MG63 (cell line): ENCODE measurements around the gene ARHGEF7. TPM values are rescaled to one million over a fixed set of nuclear protein-coding genes. Genes with fewer than 3 reads are reported as not detected.

Experiments
- DNase-seq: peaks from one replicate; pipeline ENCODE4 v3.0.0-alpha.2; 2020
- H3K27me3 ChIP-seq: fragments of 250-450 bp; sonication (Bioruptor Pico); 2 replicates; pipeline ENCODE4 v1.5.1; 2020; ENCODE audit warnings: mild to moderate bottlenecking, moderate library complexity
- H3K36me3 ChIP-seq: fragments of 250-450 bp; sonication (Bioruptor Pico); 2 replicates; pipeline ENCODE4 v1.5.1; 2020; ENCODE audit warnings: mild to moderate bottlenecking, moderate library complexity
- H3K4me3 ChIP-seq: fragments of 250-450 bp; sonication (Bioruptor Pico); 2 replicates; pipeline ENCODE4 v1.5.1; 2020; ENCODE audit warnings: mild to moderate bottlenecking, moderate library complexity
- H3K9me3 ChIP-seq: fragments of 250-450 bp; sonication (Bioruptor Pico); 2 replicates; pipeline ENCODE4 v1.5.1; 2020; ENCODE audit warnings: mild to moderate bottlenecking, moderate library complexity
- total RNA-seq: library from RNA; depleted of rRNA; stranded (reverse); fragments of >200 nt; shearing (Covaris generic); gene quantifications from 2 replicates; pipeline ENCODE4 v1.2.3, GENCODE V29; 2014; ENCODE audit warnings: low replicate concordance

The ARHGEF7 gene
- total RNA-seq, 1 experiment from 2014 or later = 9.7 TPM

DNA sequence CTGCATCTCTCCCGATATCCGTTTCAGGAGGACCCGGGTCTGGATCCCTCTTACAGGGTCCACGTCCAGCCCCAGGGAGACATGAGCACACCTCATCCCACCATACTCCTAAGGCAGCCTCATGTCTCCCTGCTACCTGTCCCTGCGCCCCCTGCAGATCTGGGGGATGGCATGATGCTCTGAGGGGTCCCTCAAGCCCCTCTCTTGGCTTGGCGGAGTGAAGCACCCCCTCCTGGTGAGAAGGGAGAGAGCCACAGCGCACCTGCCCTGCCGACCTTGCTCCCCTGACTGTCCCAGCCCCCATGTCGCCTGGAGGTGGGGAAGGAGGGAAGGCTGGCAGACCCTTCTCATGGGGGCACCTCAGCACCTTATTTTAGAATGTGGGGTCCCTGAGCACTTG is 21.5 kb upstream of the ARHGEF7 start:
- no peak for DNase-seq
- no peak overlapping the region for H3K4me3 ChIP-seq
- H3K36me3 ChIP-seq = no peaks in the 10 kb centered on the region
- no peaks in the 10 kb centered on the region for H3K9me3 ChIP-seq
- peaks cover 32% of the 10 kb centered on the region for H3K27me3 ChIP-seq

GRCh38 chr13:111095031-111095840 is 19.9 kb upstream of the ARHGEF7 start:
- H3K27me3 ChIP-seq = peaks cover 32% of the 10 kb centered on the region
- no peak overlapping the region for H3K4me3 ChIP-seq
- no peak for DNase-seq
- no peaks in the 10 kb centered on the region for H3K9me3 ChIP-seq
- no peaks in the 10 kb centered on the region for H3K36me3 ChIP-seq

DNA sequence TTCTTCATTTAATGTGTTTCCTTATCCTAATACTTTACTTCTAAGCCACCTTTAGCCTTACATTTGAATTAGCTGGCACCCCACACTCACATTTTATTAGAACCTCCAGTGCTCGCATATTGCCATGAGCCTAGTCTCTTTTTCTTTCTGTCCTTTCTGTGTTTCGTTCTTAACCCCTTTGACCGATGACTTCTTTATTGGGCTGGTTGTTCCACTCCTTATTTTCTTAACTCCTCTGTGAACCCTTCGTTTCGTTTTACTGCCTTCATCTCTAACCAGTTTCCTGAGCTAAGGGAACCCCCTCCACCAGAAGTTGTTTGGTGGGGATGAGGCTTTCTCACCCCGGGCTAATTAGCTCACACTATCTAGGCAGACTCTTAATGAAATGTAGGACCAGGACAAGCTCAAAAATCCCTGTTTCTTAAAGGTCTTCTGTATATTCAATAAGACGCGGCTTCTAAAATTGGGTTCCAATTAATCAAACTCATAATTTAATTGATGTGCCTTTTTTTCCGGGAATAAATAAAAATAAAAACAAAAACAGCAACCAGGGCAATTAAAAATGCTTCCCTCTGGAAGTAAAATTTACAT is 19.1 kb upstream of the ARHGEF7 start:
- Histone ChIP-seq H3K36me3 (no peaks in the 10 kb centered on the region), H3K4me3 (no peak overlapping the region), H3K9me3 (no peaks in the 10 kb centered on the region), H3K27me3 (peaks cover 32% of the 10 kb centered on the region)
- DNase-seq = no peak

- peak; percentile 11 for DNase-seq
- Histone ChIP-seq H3K9me3 (peaks cover 8% of the 10 kb centered on the region; the same call in 1 of the 2 replicates), H3K4me3 (no peak overlapping the region), H3K36me3 (no peaks in the 10 kb centered on the region), H3K27me3 (peaks cover 29% of the 10 kb centered on the region)
These were observed 15.8 kb upstream of the ARHGEF7 start for GRCh38 chr13:111099290-111099689.

- no peak for DNase-seq
- no peak overlapping the region for H3K4me3 ChIP-seq
- H3K36me3 ChIP-seq = no peaks in the 10 kb centered on the region
- no peaks in the 10 kb centered on the region for H3K9me3 ChIP-seq
- H3K27me3 ChIP-seq = peaks cover 26% of the 10 kb centered on the region
These were observed 5.1 kb upstream of the ARHGEF7 start for GRCh38 chr13:111110054-111110453.

- Histone ChIP-seq H3K9me3 (no peaks in the 10 kb centered on the region), H3K36me3 (no peaks in the 10 kb centered on the region), H3K27me3 (peaks cover 31% of the 10 kb centered on the region), H3K4me3 (no peak overlapping the region)
- DNase-seq = no peak
These were observed 3.7 kb upstream of the ARHGEF7 start for GRCh38 chr13:111111376-111111937.

DNA sequence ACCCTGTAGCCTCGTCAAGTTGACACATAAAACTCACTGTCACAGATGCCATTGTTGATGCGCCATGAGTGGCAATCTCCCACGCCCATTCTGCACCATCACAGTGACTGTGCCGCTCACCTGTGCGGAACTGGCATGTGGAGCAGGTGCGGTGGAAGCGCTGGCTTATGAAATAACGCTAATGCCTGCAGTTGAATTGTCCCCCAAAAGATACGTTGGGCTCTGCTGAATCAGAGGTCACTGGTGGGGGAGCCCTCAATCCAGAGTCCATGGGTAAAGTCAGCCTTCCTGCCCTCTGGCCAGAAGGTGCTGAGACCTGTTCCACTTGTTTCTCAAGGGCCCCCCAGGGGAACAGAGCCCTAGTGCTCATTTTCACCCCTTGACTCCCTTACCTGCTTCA is 2.9 kb upstream of the ARHGEF7 start:
- no peak for DNase-seq
- H3K4me3 ChIP-seq = no peak overlapping the region
- no peaks in the 10 kb centered on the region for H3K9me3 ChIP-seq
- peaks cover 38% of the 10 kb centered on the region for H3K27me3 ChIP-seq
- no peaks in the 10 kb centered on the region for H3K36me3 ChIP-seq

DNA sequence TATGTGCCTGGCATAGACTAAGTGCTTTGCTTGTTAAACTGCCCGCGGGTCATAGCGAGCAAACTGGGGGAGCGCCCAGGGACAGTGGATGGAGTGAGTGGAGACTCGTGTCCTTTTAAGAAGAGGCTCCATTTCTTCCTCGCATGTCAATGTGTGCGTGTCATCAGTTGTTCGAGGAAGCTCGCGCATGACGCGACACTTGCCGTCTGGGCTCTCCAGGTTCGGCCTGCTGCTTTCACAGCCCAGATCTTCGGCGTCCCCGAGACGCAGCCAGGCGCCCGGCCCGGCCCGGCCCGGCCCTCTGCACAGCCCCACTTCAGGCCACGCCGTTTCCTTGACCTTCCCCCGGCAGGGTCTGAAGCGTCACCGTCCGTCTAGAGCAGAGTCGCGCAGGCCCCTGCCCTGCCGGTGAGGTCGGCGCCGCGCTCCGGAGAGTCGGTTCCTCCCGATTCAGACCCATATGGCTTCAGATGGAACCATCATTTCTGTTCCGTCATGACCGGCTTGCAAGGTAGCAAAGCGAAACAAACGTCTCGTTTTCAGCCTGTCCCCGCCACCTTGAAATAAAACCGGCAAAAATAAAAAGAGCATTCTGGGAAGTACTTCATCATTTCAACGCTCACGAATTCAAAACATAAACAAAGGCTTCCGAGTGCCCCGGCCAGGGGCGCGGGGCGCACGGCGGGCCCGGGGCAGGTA is 599 bp upstream of the ARHGEF7 start:
- Histone ChIP-seq H3K9me3 (no peaks in the 10 kb centered on the region), H3K27me3 (peaks cover 33% of the 10 kb centered on the region), H3K4me3 (peak overlapping the region; percentile 27), H3K36me3 (no peaks in the 10 kb centered on the region)
- no peak for DNase-seq

- H3K27me3 ChIP-seq = peaks cover 33% of the 10 kb centered on the region
- no peaks in the 10 kb centered on the region for H3K36me3 ChIP-seq
- H3K4me3 ChIP-seq = peak overlapping the region; percentile 17; the same call in 1 of the 2 replicates
- no peaks in the 10 kb centered on the region for H3K9me3 ChIP-seq
- peak; percentile 48 for DNase-seq
These were observed 933 bp downstream of the ARHGEF7 start for GRCh38 chr13:111115965-111116521.

GRCh38 chr13:111116856-111117255 is 1.7 kb downstream of the ARHGEF7 start:
- H3K36me3 ChIP-seq = no peaks in the 10 kb centered on the region
- H3K27me3 ChIP-seq = peaks cover 33% of the 10 kb centered on the region
- H3K9me3 ChIP-seq = no peaks in the 10 kb centered on the region
- no peak for DNase-seq
- no peak overlapping the region for H3K4me3 ChIP-seq

DNA sequence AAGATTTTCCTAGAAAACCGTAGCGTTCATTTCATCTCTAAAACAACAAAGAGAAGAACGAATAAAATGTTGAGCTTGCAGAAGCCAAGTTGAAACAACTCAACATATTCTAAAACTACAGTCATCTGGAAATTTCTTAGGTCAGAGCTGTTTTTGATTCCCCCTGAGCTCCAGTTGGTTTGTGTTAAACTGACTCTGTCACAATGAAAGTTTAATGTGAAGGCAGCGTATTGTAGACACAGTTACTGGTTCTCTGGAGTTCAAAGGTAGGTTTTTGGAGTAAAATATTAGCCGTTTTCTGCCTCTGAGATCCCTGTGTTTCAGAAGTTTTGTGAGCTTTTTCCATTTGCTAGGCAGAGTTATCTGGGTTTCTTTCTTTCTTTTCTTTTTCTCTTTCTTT is 2.2 kb downstream of the ARHGEF7 start:
- peaks cover 33% of the 10 kb centered on the region for H3K27me3 ChIP-seq

DNA sequence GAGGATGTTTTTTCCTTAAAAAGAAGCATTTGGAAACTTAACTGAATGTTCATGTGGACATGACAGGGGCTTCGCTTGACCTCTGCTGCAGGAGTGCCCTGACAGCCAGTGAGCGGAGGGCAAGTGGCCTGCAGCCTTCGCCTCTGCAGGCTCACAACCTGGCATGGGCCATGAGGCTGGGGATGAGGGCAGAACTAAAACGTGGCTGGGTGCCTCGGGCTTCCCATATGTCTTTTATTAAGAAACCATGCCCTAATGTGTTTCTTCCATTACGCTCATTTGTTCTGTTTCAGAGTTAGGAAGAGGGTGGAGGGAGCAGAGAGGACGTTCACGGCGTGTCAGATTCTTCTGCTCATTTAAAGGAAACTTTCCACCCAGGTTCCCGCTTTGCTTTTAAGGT is 2.9 kb downstream of the ARHGEF7 start:
- H3K36me3 ChIP-seq = no peaks in the 10 kb centered on the region
- peaks cover 31% of the 10 kb centered on the region for H3K27me3 ChIP-seq
- DNase-seq = no peak
- no peaks in the 10 kb centered on the region for H3K9me3 ChIP-seq
- H3K4me3 ChIP-seq = no peak overlapping the region

More for the DNA sequence above, 2.2 kb downstream of the ARHGEF7 start:
- no peak for DNase-seq
- Histone ChIP-seq H3K36me3 (no peaks in the 10 kb centered on the region), H3K4me3 (no peak overlapping the region), H3K9me3 (no peaks in the 10 kb centered on the region)

DNA sequence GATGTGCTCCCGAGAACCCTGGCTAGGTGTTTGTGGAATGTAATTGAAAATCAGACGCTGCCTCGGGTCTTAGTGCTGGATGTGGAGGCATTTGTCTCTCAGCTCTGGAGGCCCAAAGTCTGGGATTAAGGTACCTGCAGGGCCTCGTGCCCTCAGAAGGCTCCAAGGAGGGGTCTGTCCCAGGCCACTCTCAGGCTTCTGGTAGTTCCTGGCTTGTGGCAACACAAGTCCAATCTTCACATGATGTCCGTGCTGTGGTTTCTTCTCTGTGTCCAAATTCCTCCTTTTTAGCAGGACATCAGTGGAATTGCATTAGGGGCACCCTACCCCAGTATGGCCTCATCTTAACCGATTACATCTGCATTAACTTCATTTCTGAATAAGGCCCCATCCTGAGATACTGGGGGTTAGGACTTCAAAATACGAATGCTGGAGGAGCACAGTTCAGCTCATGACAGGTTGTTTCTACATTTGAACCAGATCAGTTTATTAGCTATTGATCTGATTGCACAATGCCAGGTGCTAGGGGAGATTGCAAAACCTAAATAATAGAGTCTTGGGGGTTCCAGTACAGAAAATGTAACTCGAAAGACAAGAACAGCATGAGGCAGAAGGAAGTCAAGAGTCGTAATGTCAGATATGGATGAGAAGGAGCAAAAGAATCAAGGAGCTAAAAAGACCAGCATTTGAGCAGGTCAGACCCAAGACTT is 3.9 kb downstream of the ARHGEF7 start:
- DNase-seq = no peak
- peaks cover 20% of the 10 kb centered on the region for H3K27me3 ChIP-seq
- H3K4me3 ChIP-seq = no peak overlapping the region
- H3K9me3 ChIP-seq = no peaks in the 10 kb centered on the region
- no peaks in the 10 kb centered on the region for H3K36me3 ChIP-seq

DNA sequence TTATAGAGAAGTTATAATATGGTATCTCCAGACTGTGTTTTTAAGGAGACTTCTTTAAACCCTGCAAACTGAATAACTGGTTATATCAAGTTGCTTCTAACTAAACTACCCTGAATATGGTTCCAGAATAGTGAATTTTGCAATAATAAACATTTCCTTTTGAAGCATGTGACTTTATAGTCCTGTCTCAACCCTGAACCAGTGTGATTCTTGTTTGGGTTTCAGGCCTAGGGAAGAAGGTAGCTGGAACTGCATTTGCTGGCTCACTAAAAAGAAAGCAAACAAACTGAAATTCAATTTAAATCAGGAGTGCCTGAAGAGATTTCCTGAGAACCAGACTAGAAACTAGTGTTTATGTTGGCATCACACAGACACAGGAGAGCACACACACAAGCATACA is 4.9 kb downstream of the ARHGEF7 start:
- Histone ChIP-seq H3K9me3 (no peaks in the 10 kb centered on the region), H3K4me3 (no peak overlapping the region), H3K27me3 (peaks cover 12% of the 10 kb centered on the region), H3K36me3 (no peaks in the 10 kb centered on the region)
- no peak for DNase-seq

- Histone ChIP-seq H3K36me3 (no peaks in the 10 kb centered on the region), H3K4me3 (no peak overlapping the region), H3K27me3 (peaks cover 12% of the 10 kb centered on the region), H3K9me3 (no peaks in the 10 kb centered on the region)
- DNase-seq = no peak
These were observed 5.3 kb downstream of the ARHGEF7 start for GRCh38 chr13:111120422-111120821.

DNA sequence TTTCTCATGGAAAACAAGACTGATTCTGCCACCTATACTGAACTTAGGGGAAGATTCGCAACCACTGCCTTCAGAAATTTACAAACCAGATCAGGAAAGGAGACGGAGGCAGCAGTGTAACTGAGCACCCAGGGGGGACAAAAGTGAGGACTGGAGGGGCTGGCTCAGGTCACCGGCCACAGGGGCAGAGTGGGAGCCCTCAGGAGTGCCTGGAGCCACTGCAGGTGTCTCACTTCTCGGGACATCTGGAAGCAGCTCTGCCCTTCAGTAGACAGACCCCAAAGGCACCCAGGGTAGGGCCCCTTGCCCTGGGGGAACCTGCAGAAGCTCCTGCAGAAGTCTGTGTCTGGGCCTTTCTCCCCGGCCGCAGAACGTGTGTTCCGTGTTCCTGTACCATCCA is 5.8 kb downstream of the ARHGEF7 start:
- DNase-seq = no peak
- H3K4me3 ChIP-seq = no peak overlapping the region
- no peaks in the 10 kb centered on the region for H3K9me3 ChIP-seq
- H3K36me3 ChIP-seq = no peaks in the 10 kb centered on the region
- H3K27me3 ChIP-seq = peaks cover 11% of the 10 kb centered on the region
